Stimulated activated effector memory CD8-positive, alpha-beta T cell treated with anti-CD3 and anti-CD28 coated beads, Interleukin-12 subunit alpha, Interleukin-12 subunit beta, amount 100 ng/mL, for 72 hours (primary cell): ENCODE results near the gene CARD14.

Experiments
- ATAC-seq: fragments of 150-1000 bp; cut with Tn5 transposase; 2 replicates; pipeline ENCODE4 v1.10.0; 2021
- DNase-seq, 2 donors: peaks; one replicate each; pipeline ENCODE4 v3.0.0; 2021 to 2022; ENCODE audit warnings: low spot score in 2 of 2
- H3K27ac Mint-ChIP-seq: one replicate; pipeline ENCODE4 v1.8.0; 2022; ENCODE audit warnings: mild to moderate bottlenecking, mixed read lengths
- H3K36me3 Mint-ChIP-seq: one replicate; pipeline ENCODE4 v1.8.0; 2022; ENCODE audit warnings: mild to moderate bottlenecking, mixed read lengths
- H3K4me1 Mint-ChIP-seq: one replicate; pipeline ENCODE4 v1.8.0; 2022; ENCODE audit warnings: mixed read lengths
- H3K4me3 Mint-ChIP-seq: one replicate; pipeline ENCODE4 v1.8.0; 2022; ENCODE audit warnings: mild to moderate bottlenecking, mixed read lengths
- H3K9me3 Mint-ChIP-seq: one replicate; pipeline ENCODE4 v1.8.0; 2022; ENCODE audit warnings: mixed read lengths

Gene CARD14

GRCh38 chr17:80168371-80168770 lies 1.5 kb upstream of the CARD14 start:
- Mint-ChIP-seq H3K4me1 (peaks cover 6% of the 10 kb centered on the region), H3K36me3 (no peaks in the 10 kb centered on the region), H3K9me3 (no peaks in the 10 kb centered on the region), H3K4me3 (no peak overlapping the region), H3K27ac (no peak overlapping the region)
- DNase-seq, result no peak
- ATAC-seq, result no peak

- Mint-ChIP-seq H3K27ac (no peak overlapping the region), H3K36me3 (no peaks in the 10 kb centered on the region), H3K9me3 (no peaks in the 10 kb centered on the region), H3K4me1 (peaks cover 6% of the 10 kb centered on the region), H3K4me3 (no peak overlapping the region)
- ATAC-seq, result no peak
- DNase-seq, result no peak
Observed at GRCh38 chr17:80169107-80169506, 723 bp upstream of the CARD14 start.

GRCh38 chr17:80171681-80172080 lies 1.9 kb downstream of the CARD14 start:
- ATAC-seq, result peak; percentile 34
- Mint-ChIP-seq H3K9me3 (no peaks in the 10 kb centered on the region), H3K27ac (no peak overlapping the region), H3K4me1 (peaks cover 6% of the 10 kb centered on the region), H3K4me3 (no peak overlapping the region), H3K36me3 (no peaks in the 10 kb centered on the region)
- no peak for DNase-seq

GRCh38 chr17:80173126-80173525 lies 3.3 kb downstream of the CARD14 start:
- ATAC-seq, result no peak
- H3K27ac Mint-ChIP-seq, result no peak overlapping the region
- H3K4me1 Mint-ChIP-seq, result peaks cover 6% of the 10 kb centered on the region
- DNase-seq, result no peak
- no peaks in the 10 kb centered on the region for H3K9me3 Mint-ChIP-seq
- H3K36me3 Mint-ChIP-seq, result no peaks in the 10 kb centered on the region
- no peak overlapping the region for H3K4me3 Mint-ChIP-seq

GRCh38 chr17:80173916-80174315 lies 4.1 kb downstream of the CARD14 start:
- H3K9me3 Mint-ChIP-seq, result no peaks in the 10 kb centered on the region
- H3K4me1 Mint-ChIP-seq, result peaks cover 6% of the 10 kb centered on the region
- H3K36me3 Mint-ChIP-seq, result no peaks in the 10 kb centered on the region
- no peak overlapping the region for H3K4me3 Mint-ChIP-seq
- ATAC-seq, result no peak
- no peak overlapping the region for H3K27ac Mint-ChIP-seq
- no peak for DNase-seq

- no peak for DNase-seq
- H3K4me3 Mint-ChIP-seq, result no peak overlapping the region
- H3K4me1 Mint-ChIP-seq, result no peaks in the 10 kb centered on the region
- H3K9me3 Mint-ChIP-seq, result no peaks in the 10 kb centered on the region
- no peak for ATAC-seq
- H3K27ac Mint-ChIP-seq, result no peak overlapping the region
- H3K36me3 Mint-ChIP-seq, result no peaks in the 10 kb centered on the region
Observed at GRCh38 chr17:80176757-80177156, 6.9 kb downstream of the CARD14 start.

- Mint-ChIP-seq H3K4me1 (no peaks in the 10 kb centered on the region), H3K9me3 (no peaks in the 10 kb centered on the region), H3K4me3 (no peak overlapping the region), H3K36me3 (no peaks in the 10 kb centered on the region), H3K27ac (no peak overlapping the region)
- ATAC-seq (no peak), DNase-seq (no peak)
Observed at GRCh38 chr17:80177986-80178595, 8.3 kb downstream of the CARD14 start.

- no peaks in the 10 kb centered on the region for H3K36me3 Mint-ChIP-seq
- ATAC-seq, result no peak
- H3K9me3 Mint-ChIP-seq, result no peaks in the 10 kb centered on the region
- no peak overlapping the region for H3K27ac Mint-ChIP-seq
- no peak overlapping the region for H3K4me3 Mint-ChIP-seq
- no peaks in the 10 kb centered on the region for H3K4me1 Mint-ChIP-seq
- no peak for DNase-seq
Observed at GRCh38 chr17:80180192-80180591, 10.4 kb downstream of the CARD14 start.

- peaks cover 6% of the 10 kb centered on the region for H3K36me3 Mint-ChIP-seq
- no peak overlapping the region for H3K4me3 Mint-ChIP-seq
- H3K4me1 Mint-ChIP-seq, result no peaks in the 10 kb centered on the region
- H3K9me3 Mint-ChIP-seq, result no peaks in the 10 kb centered on the region
- DNase-seq (no peak), ATAC-seq (no peak)
- H3K27ac Mint-ChIP-seq, result no peak overlapping the region
Observed at GRCh38 chr17:80181431-80181830, 11.6 kb downstream of the CARD14 start.

GRCh38 chr17:80182118-80182844 lies 12.5 kb downstream of the CARD14 start:
- no peak overlapping the region for H3K27ac Mint-ChIP-seq
- DNase-seq, result no peak
- H3K9me3 Mint-ChIP-seq, result no peaks in the 10 kb centered on the region
- H3K4me1 Mint-ChIP-seq, result no peaks in the 10 kb centered on the region
- no peak overlapping the region for H3K4me3 Mint-ChIP-seq
- ATAC-seq, result no peak
- H3K36me3 Mint-ChIP-seq, result peaks cover 6% of the 10 kb centered on the region

- H3K27ac Mint-ChIP-seq, result no peak overlapping the region
- no peak for ATAC-seq
- peaks cover 6% of the 10 kb centered on the region for H3K36me3 Mint-ChIP-seq
- no peak overlapping the region for H3K4me3 Mint-ChIP-seq
- DNase-seq, result no peak
- no peaks in the 10 kb centered on the region for H3K9me3 Mint-ChIP-seq
- H3K4me1 Mint-ChIP-seq, result no peaks in the 10 kb centered on the region
Observed at GRCh38 chr17:80182845-80183223, 13.0 kb downstream of the CARD14 start.

- Mint-ChIP-seq H3K9me3 (no peaks in the 10 kb centered on the region), H3K36me3 (peaks cover 6% of the 10 kb centered on the region), H3K27ac (no peak overlapping the region), H3K4me1 (no peaks in the 10 kb centered on the region), H3K4me3 (no peak overlapping the region)
- DNase-seq (no peak), ATAC-seq (no peak)
Observed at GRCh38 chr17:80183581-80184422, 14.0 kb downstream of the CARD14 start.

- H3K27ac Mint-ChIP-seq, result no peak overlapping the region
- ATAC-seq (no peak), DNase-seq (no peak)
- H3K4me3 Mint-ChIP-seq, result no peak overlapping the region
- no peaks in the 10 kb centered on the region for H3K9me3 Mint-ChIP-seq
- H3K4me1 Mint-ChIP-seq, result no peaks in the 10 kb centered on the region
- H3K36me3 Mint-ChIP-seq, result peaks cover 6% of the 10 kb centered on the region
Observed at GRCh38 chr17:80184423-80184714, 14.5 kb downstream of the CARD14 start.

- no peak overlapping the region for H3K4me3 Mint-ChIP-seq
- H3K9me3 Mint-ChIP-seq, result no peaks in the 10 kb centered on the region
- no peak overlapping the region for H3K27ac Mint-ChIP-seq
- ATAC-seq (no peak), DNase-seq (no peak)
- no peaks in the 10 kb centered on the region for H3K4me1 Mint-ChIP-seq
- peaks cover 6% of the 10 kb centered on the region for H3K36me3 Mint-ChIP-seq
Observed at GRCh38 chr17:80185968-80186367, 16.1 kb downstream of the CARD14 start.

GRCh38 chr17:80187090-80187489 lies 17.3 kb downstream of the CARD14 start:
- peaks cover 6% of the 10 kb centered on the region for H3K36me3 Mint-ChIP-seq
- DNase-seq (no peak), ATAC-seq (no peak)
- H3K27ac Mint-ChIP-seq, result no peak overlapping the region
- H3K4me1 Mint-ChIP-seq, result no peaks in the 10 kb centered on the region
- H3K9me3 Mint-ChIP-seq, result no peaks in the 10 kb centered on the region
- H3K4me3 Mint-ChIP-seq, result no peak overlapping the region

- H3K4me3 Mint-ChIP-seq, result no peak overlapping the region
- DNase-seq, result no peak
- H3K27ac Mint-ChIP-seq, result no peak overlapping the region
- no peak for ATAC-seq
- H3K36me3 Mint-ChIP-seq, result peaks cover 6% of the 10 kb centered on the region
- no peaks in the 10 kb centered on the region for H3K9me3 Mint-ChIP-seq
- no peaks in the 10 kb centered on the region for H3K4me1 Mint-ChIP-seq
Observed at GRCh38 chr17:80187515-80187941, 17.7 kb downstream of the CARD14 start.
